IPS-20b (cell line): ENCODE results near the gene SETDB1.
A peak's percentile ranks its signal among the peaks of the same experiment; 100 is the strongest.
"Not testable (repeated sequence)": the region's sequence is repeated elsewhere in the genome, so short reads cannot be mapped to it uniquely, and the experiment has no call there.

Experiments used
- H3K27ac ChIP-seq: one replicate; pipeline ENCODE4 v1.5.1; 2013; ENCODE audit warnings: low read length
- H3K27me3 ChIP-seq: 2 replicates; pipeline ENCODE4 v1.6.1; 2013; ENCODE audit warnings: mild to moderate bottlenecking, low read length, inconsistent platforms; ENCODE audit not compliant: insufficient read depth
- H3K36me3 ChIP-seq: 2 replicates; pipeline ENCODE4 v1.6.1; 2013; ENCODE audit warnings: low read depth, mild to moderate bottlenecking, inconsistent platforms, low read length, moderate library complexity; ENCODE audit not compliant: insufficient read depth
- H3K4me1 ChIP-seq: 2 replicates; pipeline ENCODE4 v1.6.1; 2013; ENCODE audit warnings: mild to moderate bottlenecking, control low read depth, inconsistent platforms, low read length, moderate library complexity; ENCODE audit not compliant: insufficient read depth
- H3K4me3 ChIP-seq: 2 replicates; pipeline ENCODE4 v1.5.1; 2013; ENCODE audit warnings: mild to moderate bottlenecking, low read length, inconsistent platforms
- H3K9ac ChIP-seq: 2 replicates; pipeline ENCODE4 v1.6.1; 2013; ENCODE audit warnings: low read depth, mild to moderate bottlenecking, inconsistent platforms, low read length, moderate library complexity
- H3K9me3 ChIP-seq: 2 replicates; pipeline ENCODE4 v1.6.1; 2013; ENCODE audit warnings: mild to moderate bottlenecking, low read depth, low read length, inconsistent platforms; ENCODE audit not compliant: insufficient read depth

The SETDB1 gene

GRCh38 chr1:150926097-150926741 lies at the start of gene SETDB1:
Gene SETDB1, plus strand, starts transcription at chr1:150926363. Its CDS starts 1,352 bp downstream, at chr1:150927715.
- H3K4me1 ChIP-seq, result peaks cover 6% of the 10 kb centered on the region; the same call in 1 of the 2 replicates
- H3K9ac ChIP-seq, result peak within 1 kb of the TSS; percentile 97
- H3K27me3 ChIP-seq, result no peaks in the 10 kb centered on the region
- H3K4me3 ChIP-seq, result peak within 1 kb of the TSS; percentile 81
- H3K9me3 ChIP-seq, result no peaks in the 10 kb centered on the region
- peaks cover 36% of the 10 kb centered on the region for H3K36me3 ChIP-seq
- peak within 1 kb of the TSS; percentile 89 for H3K27ac ChIP-seq

DNA sequence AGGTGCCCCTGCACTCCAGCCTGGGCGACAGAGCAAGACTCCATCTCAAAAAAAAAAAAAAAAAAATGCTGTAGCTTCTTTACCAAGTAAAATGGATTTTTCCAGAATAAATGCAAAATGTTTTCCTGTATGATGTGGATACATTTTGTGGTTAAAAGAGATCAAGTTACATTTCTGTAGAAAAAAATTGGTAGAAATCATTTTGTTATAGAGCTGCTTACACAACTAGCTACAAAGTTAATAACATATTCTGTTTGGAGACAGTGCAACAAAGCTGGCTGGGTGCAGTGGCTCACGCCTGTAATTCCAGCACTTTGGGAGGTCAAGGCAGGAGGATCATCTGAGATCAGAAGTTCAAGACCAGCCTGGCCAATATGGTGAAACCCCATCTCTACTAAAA lies 47.2 kb upstream of the SETDB1 start:
- H3K4me3 ChIP-seq, H3K9me3 ChIP-seq, H3K9ac ChIP-seq, H3K36me3 ChIP-seq, H3K4me1 ChIP-seq, H3K27ac ChIP-seq, H3K27me3 ChIP-seq: not testable (repeated sequence)

DNA sequence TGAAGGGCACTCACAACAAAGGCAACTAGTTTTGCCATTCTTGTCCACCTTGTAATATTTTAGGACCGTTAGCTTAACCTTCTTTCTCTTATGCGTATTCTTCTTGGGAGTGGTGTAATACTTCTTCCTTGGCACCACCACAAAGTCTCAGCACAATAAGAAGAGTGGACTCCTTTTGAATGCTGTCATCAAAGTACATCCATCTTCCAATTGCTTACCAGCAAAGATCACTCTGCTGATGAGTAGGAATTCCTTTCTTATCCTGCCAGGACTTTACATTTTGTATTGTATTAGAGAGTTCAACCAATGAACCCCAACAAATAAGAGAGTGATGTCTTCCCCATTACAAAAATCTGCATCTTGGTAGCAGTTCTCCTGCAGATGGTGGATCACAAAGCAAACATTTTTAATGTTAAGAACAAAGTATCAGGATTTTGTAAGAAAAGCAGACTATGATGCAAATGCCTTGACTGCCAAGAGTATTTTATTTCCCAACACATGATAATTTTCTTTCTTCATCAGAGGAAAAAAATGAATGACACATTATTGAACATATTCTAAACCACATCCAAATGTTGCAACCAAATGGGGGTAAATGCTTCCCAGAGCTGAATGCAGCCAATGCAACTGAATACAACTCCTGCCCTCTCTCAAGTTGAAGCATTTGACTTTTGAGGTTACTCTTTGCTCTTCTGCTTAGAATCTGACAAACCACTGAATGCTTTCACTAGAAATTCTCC lies 44.7 kb upstream of the SETDB1 start:
- no peak overlapping the region for H3K9ac ChIP-seq
- no peak overlapping the region for H3K4me3 ChIP-seq
- no peak overlapping the region for H3K27ac ChIP-seq
- H3K4me1 ChIP-seq, result no peaks in the 10 kb centered on the region; the same call in 1 of the 2 replicates
- no peaks in the 10 kb centered on the region for H3K27me3 ChIP-seq
- no peaks in the 10 kb centered on the region for H3K9me3 ChIP-seq
- H3K36me3 ChIP-seq, result no peaks in the 10 kb centered on the region

GRCh38 chr1:150883121-150883520 lies 43.0 kb upstream of the SETDB1 start:
- not testable (repeated sequence) for H3K27me3 ChIP-seq, H3K9me3 ChIP-seq, H3K27ac ChIP-seq, H3K36me3 ChIP-seq, H3K4me3 ChIP-seq, H3K4me1 ChIP-seq, H3K9ac ChIP-seq

- no peak within 1 kb of the TSS for H3K4me3 ChIP-seq
- no peak within 1 kb of the TSS for H3K9ac ChIP-seq
- H3K27me3 ChIP-seq, result no peaks in the 10 kb centered on the region
- H3K9me3 ChIP-seq, result no peaks in the 10 kb centered on the region
- H3K4me1 ChIP-seq, result no peaks in the 10 kb centered on the region
- no peak within 1 kb of the TSS for H3K27ac ChIP-seq
- H3K36me3 ChIP-seq, result no peaks in the 10 kb centered on the region
Measured at GRCh38 chr1:150887018-150887417, 39.1 kb upstream of the SETDB1 start, which contains the start of gene CTXND2. Gene CTXND2, plus strand, starts transcription at chr1:150887136. Its CDS starts 25,179 bp downstream, at chr1:150912315.

- Histone ChIP-seq H3K27ac (no peak overlapping the region), H3K36me3 (no peaks in the 10 kb centered on the region), H3K27me3 (no peaks in the 10 kb centered on the region), H3K4me1 (no peaks in the 10 kb centered on the region), H3K9ac (no peak overlapping the region), H3K4me3 (no peak overlapping the region), H3K9me3 (no peaks in the 10 kb centered on the region)
Measured at GRCh38 chr1:150888727-150889126, 37.4 kb upstream of the SETDB1 start.

GRCh38 chr1:150890033-150890416 lies 36.1 kb upstream of the SETDB1 start:
- Histone ChIP-seq H3K9me3 (no peaks in the 10 kb centered on the region), H3K27me3 (no peaks in the 10 kb centered on the region), H3K27ac (no peak overlapping the region), H3K9ac (no peak overlapping the region), H3K4me3 (no peak overlapping the region), H3K36me3 (no peaks in the 10 kb centered on the region), H3K4me1 (no peaks in the 10 kb centered on the region)

- no peak overlapping the region for H3K9ac ChIP-seq
- H3K27ac ChIP-seq, result no peak overlapping the region
- no peaks in the 10 kb centered on the region for H3K9me3 ChIP-seq
- H3K27me3 ChIP-seq, result no peaks in the 10 kb centered on the region
- no peaks in the 10 kb centered on the region for H3K4me1 ChIP-seq
- H3K36me3 ChIP-seq, result no peaks in the 10 kb centered on the region
- no peak overlapping the region for H3K4me3 ChIP-seq
Measured at GRCh38 chr1:150893336-150893913, 32.7 kb upstream of the SETDB1 start.

DNA sequence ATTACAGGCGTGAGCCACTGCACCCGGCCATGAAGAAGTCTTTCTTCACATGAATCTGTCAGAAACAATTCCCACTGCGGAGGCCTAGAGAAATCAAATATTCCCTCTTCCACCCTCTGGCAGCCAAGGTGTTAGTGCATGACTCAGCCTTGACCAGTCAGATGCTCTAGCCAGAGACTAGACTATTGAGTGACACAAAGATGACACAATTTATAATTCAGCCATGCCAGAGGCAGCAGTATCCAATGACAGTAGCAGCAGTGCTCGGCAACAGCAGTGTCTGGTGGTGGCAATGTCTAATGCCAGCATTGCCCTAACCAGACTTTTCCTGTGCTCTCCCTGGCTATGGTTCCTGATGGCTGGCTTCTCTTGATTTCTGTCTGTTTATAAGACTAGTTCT lies 30.5 kb upstream of the SETDB1 start:
- Histone ChIP-seq H3K9ac (no peak overlapping the region), H3K36me3 (no peaks in the 10 kb centered on the region), H3K4me3 (no peak overlapping the region), H3K9me3 (0 out of 2 replicates have a peak, but pooled peaks cover 8% of the 10 kb centered on the region), H3K27me3 (no peaks in the 10 kb centered on the region), H3K27ac (no peak overlapping the region), H3K4me1 (no peaks in the 10 kb centered on the region)

- not testable (repeated sequence) for H3K27ac ChIP-seq, H3K4me3 ChIP-seq, H3K27me3 ChIP-seq, H3K9ac ChIP-seq, H3K36me3 ChIP-seq, H3K4me1 ChIP-seq, H3K9me3 ChIP-seq
Measured at GRCh38 chr1:150899795-150900194, 26.4 kb upstream of the SETDB1 start.

DNA sequence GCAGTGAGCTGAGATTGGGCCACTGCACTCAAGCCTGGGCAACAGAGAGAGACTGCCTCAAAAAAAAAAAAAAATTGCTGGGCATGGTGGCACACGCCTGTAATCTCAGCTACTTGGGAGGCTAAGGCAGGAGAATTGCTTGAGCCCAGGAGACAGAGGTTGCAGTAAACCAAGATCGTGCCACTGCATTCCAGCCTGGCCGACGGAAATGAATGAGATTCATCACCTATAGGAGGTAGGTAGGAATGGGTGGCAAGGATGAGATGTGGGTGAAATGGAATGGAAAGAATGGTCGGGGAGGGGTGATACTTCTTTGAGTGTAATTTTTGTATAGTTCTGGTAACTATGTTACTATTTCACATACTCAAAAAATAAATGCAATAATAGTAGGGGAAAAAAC lies 23.8 kb upstream of the SETDB1 start:
- Histone ChIP-seq H3K4me3 (no peak overlapping the region), H3K4me1 (no peaks in the 10 kb centered on the region), H3K9me3 (0 out of 2 replicates have a peak, but pooled peaks cover 8% of the 10 kb centered on the region), H3K27me3 (no peaks in the 10 kb centered on the region), H3K36me3 (no peaks in the 10 kb centered on the region), H3K27ac (no peak overlapping the region), H3K9ac (no peak overlapping the region)

DNA sequence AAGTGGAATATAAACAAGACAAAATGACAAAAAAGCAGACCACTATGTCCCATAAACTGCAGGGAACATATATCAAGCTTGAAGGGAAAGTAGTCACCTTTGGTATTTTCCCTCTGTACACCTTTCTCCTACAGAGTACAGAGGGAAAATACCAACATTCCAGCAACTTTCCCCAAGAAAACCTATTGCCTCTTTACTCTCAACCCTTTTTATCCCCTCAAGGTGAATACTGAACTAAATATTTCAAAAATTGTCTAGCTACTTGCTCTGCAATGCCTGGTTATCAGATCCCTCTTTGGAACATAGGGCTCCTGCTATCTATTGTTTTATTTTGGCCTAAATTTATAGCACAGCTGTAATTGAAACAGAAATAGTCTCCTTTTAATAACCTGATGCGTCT lies 23.4 kb upstream of the SETDB1 start:
- no peaks in the 10 kb centered on the region for H3K4me1 ChIP-seq
- no peak overlapping the region for H3K4me3 ChIP-seq
- no peak overlapping the region for H3K9ac ChIP-seq
- no peaks in the 10 kb centered on the region for H3K27me3 ChIP-seq
- no peak overlapping the region for H3K27ac ChIP-seq
- H3K9me3 ChIP-seq, result 0 out of 2 replicates have a peak, but pooled peaks cover 8% of the 10 kb centered on the region
- no peaks in the 10 kb centered on the region for H3K36me3 ChIP-seq
